Mucosa of stomach (tissue), 1 donor: Measurements from ENCODE around the gene EVA1C.
"Not testable (repeated sequence)": the region's sequence is repeated elsewhere in the genome, so short reads cannot be mapped to it uniquely, and the experiment has no call there.

Source experiments
- H3K27me3 ChIP-seq: one replicate; pipeline ENCODE4 v1.7.0; 2013; ENCODE audit warnings: mild to moderate bottlenecking, low read length; ENCODE audit not compliant: control insufficient read depth, insufficient read depth
- H3K36me3 ChIP-seq: one replicate; pipeline ENCODE4 v1.7.0; 2013; ENCODE audit warnings: low read length; ENCODE audit not compliant: control insufficient read depth, insufficient read depth
- H3K4me1 ChIP-seq: one replicate; pipeline ENCODE4 v1.7.0; 2013; ENCODE audit warnings: mild to moderate bottlenecking, low read length; ENCODE audit not compliant: control insufficient read depth, insufficient read depth
- H3K4me3 ChIP-seq: one replicate; pipeline ENCODE4 v1.7.0; 2013; ENCODE audit warnings: low read length
- H3K9ac ChIP-seq: one replicate; pipeline ENCODE4 v1.7.0; 2013; ENCODE audit warnings: mild to moderate bottlenecking, low read length, moderate library complexity
- H3K9me3 ChIP-seq: one replicate; pipeline ENCODE4 v1.7.0; 2013; ENCODE audit warnings: mild to moderate bottlenecking, low read length, moderate library complexity; ENCODE audit not compliant: control insufficient read depth
- donor health status: Pancreatic carcinoma.

EVA1C gene

GRCh38 chr21:32437729-32438128 is 25.2 kb downstream of the EVA1C start:
- Histone ChIP-seq H3K36me3 (no peaks in the 10 kb centered on the region), H3K27me3 (no peaks in the 10 kb centered on the region), H3K9ac (no peak overlapping the region), H3K9me3 (no peaks in the 10 kb centered on the region), H3K4me3 (no peak overlapping the region), H3K4me1 (peaks cover 19% of the 10 kb centered on the region)

- Histone ChIP-seq H3K36me3 (no peaks in the 10 kb centered on the region), H3K4me1 (peaks cover 8% of the 10 kb centered on the region), H3K9ac (no peak overlapping the region), H3K9me3 (no peaks in the 10 kb centered on the region), H3K4me3 (no peak overlapping the region), H3K27me3 (no peaks in the 10 kb centered on the region)
Measured at GRCh38 chr21:32442566-32443318, 30.2 kb downstream of the EVA1C start.

GRCh38 chr21:32445101-32445500 is 32.6 kb downstream of the EVA1C start:
- Histone ChIP-seq H3K4me3 (no peak overlapping the region), H3K9ac (no peak overlapping the region), H3K36me3 (no peaks in the 10 kb centered on the region)

GRCh38 chr21:32446440-32446839 is 33.9 kb downstream of the EVA1C start:
- H3K9ac ChIP-seq, H3K36me3 ChIP-seq, H3K9me3 ChIP-seq, H3K4me3 ChIP-seq, H3K27me3 ChIP-seq: not testable (repeated sequence)
- H3K4me1 ChIP-seq = peaks cover 11% of the 10 kb centered on the region

More at GRCh38 chr21:32445101-32445500, 32.6 kb downstream of the EVA1C start:
- Histone ChIP-seq H3K4me1 (peaks cover 8% of the 10 kb centered on the region), H3K27me3 (no peaks in the 10 kb centered on the region), H3K9me3 (no peaks in the 10 kb centered on the region)

GRCh38 chr21:32447224-32447623 is 34.7 kb downstream of the EVA1C start:
- Histone ChIP-seq H3K36me3 (no peaks in the 10 kb centered on the region), H3K4me3 (no peak overlapping the region), H3K9me3 (no peaks in the 10 kb centered on the region), H3K9ac (no peak overlapping the region), H3K4me1 (peaks cover 10% of the 10 kb centered on the region), H3K27me3 (no peaks in the 10 kb centered on the region)

DNA sequence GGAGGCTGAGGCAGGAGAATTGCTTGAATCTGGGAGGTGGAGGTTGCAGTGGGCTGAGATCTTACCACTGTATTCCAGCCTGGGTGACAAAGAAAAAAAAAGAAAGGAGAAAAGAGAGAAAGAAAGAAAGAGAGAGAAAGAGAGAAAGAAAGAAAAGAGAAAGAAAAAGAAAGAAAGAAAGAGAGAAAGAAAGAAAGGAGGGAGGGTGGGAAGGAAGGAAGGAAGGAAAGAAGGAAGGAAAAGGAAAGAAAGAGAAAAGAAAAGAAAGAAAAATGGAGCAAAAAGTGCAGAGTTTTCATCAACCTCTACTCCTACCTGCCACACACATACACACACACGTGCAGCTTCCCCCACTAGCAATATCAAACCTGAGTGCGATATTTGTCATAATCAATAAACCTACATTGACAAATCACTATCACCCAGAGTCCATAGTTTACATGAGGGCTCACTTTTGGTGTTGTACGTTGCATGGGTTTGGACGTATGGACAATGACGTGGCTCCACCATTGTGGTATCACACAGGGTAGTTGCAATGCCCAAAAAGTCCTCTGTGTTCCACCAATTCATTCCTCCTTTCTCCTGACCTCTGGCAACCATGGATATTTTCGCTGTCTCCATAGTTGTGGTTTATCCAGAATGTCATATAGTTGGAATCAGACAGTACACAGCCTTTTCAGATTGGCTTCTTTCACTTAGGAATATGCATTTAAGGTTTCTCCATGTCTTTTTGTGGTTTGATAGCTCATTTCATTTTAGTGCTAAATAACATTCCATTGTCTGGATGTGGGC is 36.5 kb downstream of the EVA1C start:
- no peaks in the 10 kb centered on the region for H3K36me3 ChIP-seq
- H3K4me3 ChIP-seq = no peak overlapping the region
- H3K4me1 ChIP-seq = peaks cover 16% of the 10 kb centered on the region
- no peaks in the 10 kb centered on the region for H3K27me3 ChIP-seq
- H3K9ac ChIP-seq = no peak overlapping the region
- H3K9me3 ChIP-seq = no peaks in the 10 kb centered on the region

- not testable (repeated sequence) for H3K36me3 ChIP-seq, H3K9ac ChIP-seq, H3K9me3 ChIP-seq, H3K4me3 ChIP-seq, H3K27me3 ChIP-seq
- peaks cover 16% of the 10 kb centered on the region for H3K4me1 ChIP-seq
Measured at GRCh38 chr21:32450881-32451701, 38.6 kb downstream of the EVA1C start.

- peaks cover 23% of the 10 kb centered on the region for H3K4me1 ChIP-seq
- not testable (repeated sequence) for H3K36me3 ChIP-seq, H3K4me3 ChIP-seq, H3K9me3 ChIP-seq, H3K27me3 ChIP-seq, H3K9ac ChIP-seq
Measured at GRCh38 chr21:32452191-32452590, 39.7 kb downstream of the EVA1C start.

- Histone ChIP-seq H3K36me3 (no peaks in the 10 kb centered on the region), H3K4me1 (peaks cover 27% of the 10 kb centered on the region), H3K27me3 (no peaks in the 10 kb centered on the region), H3K4me3 (no peak overlapping the region), H3K9ac (no peak overlapping the region), H3K9me3 (no peaks in the 10 kb centered on the region)
Measured at GRCh38 chr21:32452641-32453040, 40.1 kb downstream of the EVA1C start.

DNA sequence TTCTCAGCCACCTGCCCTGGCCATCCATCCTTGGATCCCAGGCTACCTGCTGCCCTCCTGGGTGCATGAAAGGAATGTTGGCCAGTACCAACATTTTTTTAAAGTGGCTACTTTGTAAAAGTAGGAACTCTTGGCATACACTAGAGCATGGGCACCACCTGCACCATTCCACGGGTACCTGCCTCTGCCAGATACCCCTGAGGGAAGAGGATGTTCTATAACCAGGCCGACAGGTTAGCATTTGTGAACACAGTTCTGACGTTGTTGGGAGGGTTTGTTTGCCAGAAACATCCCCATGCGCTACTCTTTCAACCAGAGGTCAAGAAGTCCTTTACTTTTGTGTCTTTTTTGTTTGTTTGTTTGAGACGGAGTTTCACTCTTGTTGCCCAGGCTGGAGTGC is 43.0 kb downstream of the EVA1C start:
- Histone ChIP-seq H3K9me3 (no peaks in the 10 kb centered on the region), H3K27me3 (no peaks in the 10 kb centered on the region), H3K36me3 (no peaks in the 10 kb centered on the region), H3K4me1 (peaks cover 29% of the 10 kb centered on the region), H3K4me3 (no peak overlapping the region), H3K9ac (no peak overlapping the region)

GRCh38 chr21:32456497-32456918 is 44.0 kb downstream of the EVA1C start:
- no peak overlapping the region for H3K9ac ChIP-seq
- no peaks in the 10 kb centered on the region for H3K27me3 ChIP-seq
- no peak overlapping the region for H3K4me3 ChIP-seq
- H3K9me3 ChIP-seq = no peaks in the 10 kb centered on the region
- H3K36me3 ChIP-seq = no peaks in the 10 kb centered on the region
- peaks cover 26% of the 10 kb centered on the region for H3K4me1 ChIP-seq

DNA sequence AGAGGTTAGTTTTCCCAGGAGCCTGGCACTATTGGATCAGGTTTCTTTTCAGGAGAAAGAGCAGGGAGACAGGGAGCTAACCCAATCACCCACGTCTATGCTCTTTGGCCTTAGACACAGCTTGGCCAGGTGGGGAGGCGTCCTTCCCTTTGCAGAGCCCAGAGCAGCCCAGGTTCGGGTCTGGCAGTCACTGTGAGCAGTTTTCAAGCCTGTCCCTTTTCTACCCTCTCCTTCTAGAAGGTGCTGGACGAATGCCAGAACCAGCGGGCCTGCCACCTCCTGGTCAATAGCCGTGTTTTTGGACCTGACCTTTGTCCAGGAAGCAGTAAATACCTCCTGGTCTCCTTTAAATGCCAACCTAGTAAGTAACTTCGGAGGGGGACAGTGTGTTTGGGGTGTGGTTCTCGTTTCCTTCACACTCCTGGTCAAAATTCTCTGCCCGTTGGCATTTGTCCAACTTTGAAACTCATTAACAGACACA is 44.9 kb downstream of the EVA1C start:
- Histone ChIP-seq H3K9me3 (no peaks in the 10 kb centered on the region), H3K27me3 (no peaks in the 10 kb centered on the region), H3K4me1 (peaks cover 21% of the 10 kb centered on the region), H3K9ac (peak overlapping the region; percentile 18), H3K36me3 (no peaks in the 10 kb centered on the region), H3K4me3 (no peak overlapping the region)
